GM12872 (cell line): ENCODE results near the gene DIPK2B.

Source experiments
- CTCF ChIP-seq: IDR thresholded peaks from 3 replicates; pipeline ENCODE4 v1.5.1; 2011; ENCODE audit warnings: low read depth, mild to moderate bottlenecking, low read length, moderate library complexity; ENCODE audit not compliant: insufficient read depth

Gene DIPK2B

GRCh38 chrX:45200741-45201234, at the start of gene DIPK2B:
TSS of gene DIPK2B (minus strand) at chrX:45200876. CDS start at chrX:45200826, 50 bp downstream.
- TF ChIP-seq CTCF = no peak

GRCh38 chrX:45240301-45240700, 39.6 kb upstream of the DIPK2B start:
- TF ChIP-seq CTCF = no peak

- no peak for TF ChIP-seq CTCF
Measured at GRCh38 chrX:45238489-45238888, 37.8 kb upstream of the DIPK2B start.

- TF ChIP-seq CTCF = no peak
Measured at GRCh38 chrX:45233531-45233930, 32.9 kb upstream of the DIPK2B start.

- TF ChIP-seq CTCF = no peak
Measured at GRCh38 chrX:45232139-45232538, 31.5 kb upstream of the DIPK2B start.

GRCh38 chrX:45230410-45230809, 29.7 kb upstream of the DIPK2B start:
- no peak for TF ChIP-seq CTCF

- no peak for TF ChIP-seq CTCF
Measured at GRCh38 chrX:45229348-45229747, 28.7 kb upstream of the DIPK2B start.
